ENCODE results near the gene PRPF40A. TPM values are rescaled to one million over a fixed set of nuclear protein-coding genes. Genes with fewer than 3 reads are reported as not detected.

The PRPF40A gene
- total and polyA plus RNA-seq, 2 of the 13 experiments (the other 11 are each of a cell fraction or from before 2014, with no cell fraction given): 146 to 207 TPM

- no peak for TF ChIP-seq DMTF1 (CRISPR knock-in tag; IDR thresholded peaks at IDR 0.05)
- TF ChIP-seq FOXP4 (CRISPR knock-in tag; IDR thresholded peaks at IDR 0.05): no peak
- no peak for TF ChIP-seq GMEB2 (CRISPR knock-in tag; IDR thresholded peaks at IDR 0.05; ENCODE audit: low read depth)
- TF ChIP-seq MAFK (conservative IDR thresholded peaks at IDR 0.05 in 1 of 2, IDR thresholded peaks at IDR 0.05 in 1 of 2; ENCODE audit: low read length in 2 of 2): peak; percentile 69 to 75
- TF ChIP-seq RBM22 (optimal IDR thresholded peaks at IDR 0.05; ENCODE audit: low read length): peak; percentile 97
- TF ChIP-seq KLF13 (CRISPR knock-in tag; IDR thresholded peaks at IDR 0.05): no peak
- no peak for TF ChIP-seq ZNF20 (CRISPR knock-in tag; IDR thresholded peaks at IDR 0.05)
- TF ChIP-seq POGK (CRISPR knock-in tag; conservative IDR thresholded peaks at IDR 0.05): no peak
- TF ChIP-seq ZNF576 (CRISPR knock-in tag; IDR thresholded peaks at IDR 0.05): no peak
- TF ChIP-seq EZH2 (conservative IDR thresholded peaks at IDR 0.05; ENCODE audit: low read depth, low read length): no peak
- no peak for TF ChIP-seq ZNF17 (CRISPR knock-in tag; IDR thresholded peaks at IDR 0.05)
- TF ChIP-seq ZFAT (CRISPR knock-in tag; conservative IDR thresholded peaks at IDR 0.05): no peak
- no peak for TF ChIP-seq ZNF230 (CRISPR knock-in tag; IDR thresholded peaks at IDR 0.05)
- peak; percentile 61 for TF ChIP-seq MAFF (IDR thresholded peaks at IDR 0.05; ENCODE audit: low read depth, low read length)
These were observed 70.5 kb downstream of the PRPF40A start (continued) for GRCh38 chr2:152646775-152647174.

Measured in HepG2 (cell line).